ENCODE results near the gene TGFBR3. TPM values are rescaled to one million over a fixed set of nuclear protein-coding genes. Genes with fewer than 3 reads are reported as not detected.

Gene TGFBR3
- total and polyA plus RNA-seq, 9 of the 15 experiments (the other 6 are each of a cell fraction or from before 2014, with no cell fraction given) = 3.6 to 32.4 (median 15.6) TPM

- TF ChIP-seq SMC3 (conservative IDR thresholded peaks at IDR 0.05; ENCODE audit: insufficient read depth, low read depth, low read length) = no peak
- no peak for TF ChIP-seq TCF7 (IDR thresholded peaks at IDR 0.05; ENCODE audit: borderline replicate concordance)
- no peak for TF ChIP-seq ZNF699 (CRISPR knock-in tag; IDR thresholded peaks at IDR 0.05; ENCODE audit: insufficient replicate concordance)
- no peak for TF ChIP-seq TFAM (CRISPR knock-in tag; conservative IDR thresholded peaks at IDR 0.05)
- TF ChIP-seq HINFP (tag; conservative IDR thresholded peaks at IDR 0.05; ENCODE audit: low read depth) = no peak
- TF ChIP-seq SOX6 (IDR thresholded peaks at IDR 0.05) = peak; percentile 23; the same call in 1 of the 2 replicates
- no peak for TF ChIP-seq HNRNPUL1 (IDR thresholded peaks at IDR 0.05; ENCODE audit: low read length)
- TF ChIP-seq RFX7 (CRISPR knock-in tag; IDR thresholded peaks at IDR 0.05) = no peak
- TF ChIP-seq ZBTB11 (CRISPR knock-in tag; IDR thresholded peaks at IDR 0.05) = no peak
- no peak for TF ChIP-seq BRCA1 (IDR thresholded peaks at IDR 0.05)
- TF ChIP-seq BRCA1 (CRISPR knock-in tag; IDR thresholded peaks at IDR 0.05) = no peak
- peak; percentile 52 for TF ChIP-seq ARID1B (IDR thresholded peaks at IDR 0.05)
- TF ChIP-seq ESRRA (IDR thresholded peaks at IDR 0.05; ENCODE audit: borderline replicate concordance, low read depth) = no peak
- TF ChIP-seq ZFP91 (CRISPR knock-in tag; IDR thresholded peaks at IDR 0.05) = no peak
- no peak for TF ChIP-seq NR1H2 (CRISPR knock-in tag; IDR thresholded peaks at IDR 0.05)
- TF ChIP-seq ZNF347 (CRISPR knock-in tag; IDR thresholded peaks at IDR 0.05; ENCODE audit: low read depth) = no peak
- TF ChIP-seq FOXA3 (CRISPR knock-in tag; conservative IDR thresholded peaks at IDR 0.05 in 1 of 2, IDR thresholded peaks at IDR 0.05 in 1 of 2) = peak in 1 of 2 experiments; percentile 46; a peak in 1 of 4 replicates
- TF ChIP-seq SMAD2 (IDR thresholded peaks at IDR 0.05; ENCODE audit: low read depth, low read length) = no peak
These were observed 161.3 kb downstream of the TGFBR3 start (continued) for GRCh38 chr1:91724644-91725043.
